ENCODE data around the gene CAMK2G.
A peak's percentile ranks its signal among the peaks of the same experiment; 100 is the strongest.
"Not testable (repeated sequence)": the region's sequence is repeated elsewhere in the genome, so short reads cannot be mapped to it uniquely, and the experiment has no call there.

Gene CAMK2G

DNA sequence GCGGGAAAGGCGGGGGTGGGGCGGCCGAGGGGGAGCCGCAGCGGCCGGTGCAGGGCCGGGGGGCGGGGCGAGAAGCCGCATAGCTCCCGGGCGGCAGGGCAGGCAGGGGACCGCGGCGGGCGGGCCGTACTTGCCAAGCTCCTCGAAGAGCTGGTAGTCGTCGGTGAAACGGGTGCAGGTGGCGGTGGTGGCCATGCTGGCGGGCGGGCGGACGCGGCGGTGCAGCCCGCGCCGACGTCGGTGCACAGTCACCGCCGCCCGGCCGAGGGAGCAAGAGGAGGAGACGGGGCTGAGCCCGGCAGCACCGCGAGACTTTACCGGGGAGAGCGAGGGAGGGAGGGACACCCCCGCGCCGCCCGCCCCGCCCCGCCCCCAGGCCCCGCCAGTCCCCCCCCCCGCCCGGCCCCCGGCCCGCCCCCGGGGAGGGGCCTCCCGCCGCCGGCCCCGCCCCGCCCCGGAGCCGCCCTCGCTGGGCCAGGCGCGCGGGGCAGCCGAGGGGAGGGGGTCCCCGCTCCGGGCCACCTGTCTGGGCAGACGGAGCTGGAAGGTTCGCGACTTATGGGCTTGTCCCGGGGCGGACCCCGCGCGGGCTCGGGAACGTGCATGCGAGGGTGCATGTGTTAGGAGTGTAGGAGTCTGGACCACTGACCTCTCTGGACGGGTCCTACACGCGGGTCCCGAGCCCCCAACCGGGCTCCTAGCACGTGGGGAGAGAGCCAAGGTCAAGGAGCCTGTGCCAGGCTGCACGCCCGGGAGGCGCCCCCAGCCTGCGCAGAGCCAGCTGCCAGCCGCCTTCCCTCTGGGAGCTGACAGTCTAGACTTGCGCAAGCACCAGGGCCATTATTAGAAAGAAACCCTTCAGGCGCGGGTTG lies at the start of gene CAMK2G:
TSS of gene CAMK2G (minus strand) at position 289 of the 872 bp plus-strand sequence. CDS start at position 195, 94 bp downstream.
- TF ChIP-seq, protein P1, sequence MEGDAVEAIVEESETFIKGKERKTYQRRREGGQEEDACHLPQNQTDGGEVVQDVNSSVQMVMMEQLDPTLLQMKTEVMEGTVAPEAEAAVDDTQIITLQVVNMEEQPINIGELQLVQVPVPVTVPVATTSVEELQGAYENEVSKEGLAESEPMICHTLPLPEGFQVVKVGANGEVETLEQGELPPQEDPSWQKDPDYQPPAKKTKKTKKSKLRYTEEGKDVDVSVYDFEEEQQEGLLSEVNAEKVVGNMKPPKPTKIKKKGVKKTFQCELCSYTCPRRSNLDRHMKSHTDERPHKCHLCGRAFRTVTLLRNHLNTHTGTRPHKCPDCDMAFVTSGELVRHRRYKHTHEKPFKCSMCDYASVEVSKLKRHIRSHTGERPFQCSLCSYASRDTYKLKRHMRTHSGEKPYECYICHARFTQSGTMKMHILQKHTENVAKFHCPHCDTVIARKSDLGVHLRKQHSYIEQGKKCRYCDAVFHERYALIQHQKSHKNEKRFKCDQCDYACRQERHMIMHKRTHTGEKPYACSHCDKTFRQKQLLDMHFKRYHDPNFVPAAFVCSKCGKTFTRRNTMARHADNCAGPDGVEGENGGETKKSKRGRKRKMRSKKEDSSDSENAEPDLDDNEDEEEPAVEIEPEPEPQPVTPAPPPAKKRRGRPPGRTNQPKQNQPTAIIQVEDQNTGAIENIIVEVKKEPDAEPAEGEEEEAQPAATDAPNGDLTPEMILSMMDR (IDR thresholded peaks at IDR 0.05; ENCODE audit: low read depth, low read length, missing control alignments), result no peak
- H3K4me3 ChIP-seq (ENCODE audit: low read depth, low read length), result peak within 1 kb of the TSS; percentile 54
- peak; percentile 65 for DNase-seq (ENCODE audit: low read depth)
- in situ Hi-C loops (cut with HindIII; ENCODE audit: low sequenced_read_pairs), result loop anchor here (25.0 kb wide), 2 partner anchors 238 to 338 kb away; no protein-coding TSS in a partner anchor

DNA sequence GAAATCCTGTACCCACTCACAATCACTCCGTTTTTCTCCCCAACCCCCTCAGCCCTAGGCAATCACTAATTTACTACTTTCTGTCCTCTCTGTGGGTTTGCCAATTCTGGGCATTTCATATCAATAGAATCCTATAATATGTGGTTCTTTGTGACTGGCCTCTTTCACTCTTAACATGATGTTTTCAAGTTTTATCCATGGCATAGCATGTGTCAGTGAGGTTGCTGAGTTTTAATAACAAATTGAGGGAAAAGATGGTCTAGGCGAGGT lies 48.4 kb upstream of the CAMK2G start:
- DNase-seq (ENCODE audit: low read depth), result no peak
- TF ChIP-seq, protein P1 (IDR thresholded peaks at IDR 0.05; ENCODE audit: low read depth, low read length, missing control alignments), result no peak
- in situ Hi-C loops (cut with HindIII; ENCODE audit: low sequenced_read_pairs), result no loop called here
- no peak overlapping the region for H3K4me3 ChIP-seq (ENCODE audit: low read depth, low read length)

DNA sequence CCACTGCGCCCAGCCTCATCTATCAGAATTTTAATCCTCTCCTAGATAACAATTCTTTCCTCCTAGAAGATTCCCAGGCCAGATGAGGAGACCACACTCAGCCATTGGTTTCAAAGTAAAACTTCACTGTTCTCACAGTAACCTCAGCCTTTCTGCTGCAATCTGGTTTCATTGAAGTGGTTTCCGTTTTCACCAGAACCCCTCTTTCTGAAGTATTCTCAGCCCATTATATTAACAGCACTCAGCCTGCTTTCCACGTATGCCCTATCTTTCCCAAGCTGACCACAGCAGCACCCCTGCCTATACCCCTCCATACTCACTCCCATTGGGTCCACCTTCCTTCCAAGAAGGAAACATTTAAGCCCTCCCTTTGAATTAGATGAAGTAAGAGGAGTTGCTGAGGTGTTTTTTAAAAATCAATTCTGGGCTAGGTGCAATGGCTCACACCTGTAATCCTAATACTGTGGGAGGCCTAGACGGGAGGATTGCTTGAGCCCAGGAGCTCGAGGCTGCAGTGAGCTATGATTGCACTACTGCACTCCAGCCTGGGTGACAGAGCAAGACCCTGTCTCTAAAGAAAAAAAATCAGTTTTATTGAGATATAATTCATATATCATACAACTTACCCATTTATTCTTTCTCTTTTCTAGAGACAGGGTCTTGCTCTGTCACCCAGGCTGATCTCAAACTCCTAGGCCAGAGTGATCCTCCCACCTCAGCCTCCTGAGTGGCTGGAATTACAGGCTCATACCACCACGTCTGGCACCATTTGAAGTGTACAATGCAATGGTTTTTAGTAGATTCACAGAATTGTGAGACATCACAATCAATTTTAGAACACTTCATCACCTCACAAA lies 47.9 kb upstream of the CAMK2G start:
- H3K4me3 ChIP-seq (ENCODE audit: low read depth, low read length), result no peak overlapping the region
- no peak for DNase-seq (ENCODE audit: low read depth)
- TF ChIP-seq, protein P1 (IDR thresholded peaks at IDR 0.05; ENCODE audit: low read depth, low read length, missing control alignments), result no peak
- in situ Hi-C loops (cut with HindIII; ENCODE audit: low sequenced_read_pairs), result no loop called here

DNA sequence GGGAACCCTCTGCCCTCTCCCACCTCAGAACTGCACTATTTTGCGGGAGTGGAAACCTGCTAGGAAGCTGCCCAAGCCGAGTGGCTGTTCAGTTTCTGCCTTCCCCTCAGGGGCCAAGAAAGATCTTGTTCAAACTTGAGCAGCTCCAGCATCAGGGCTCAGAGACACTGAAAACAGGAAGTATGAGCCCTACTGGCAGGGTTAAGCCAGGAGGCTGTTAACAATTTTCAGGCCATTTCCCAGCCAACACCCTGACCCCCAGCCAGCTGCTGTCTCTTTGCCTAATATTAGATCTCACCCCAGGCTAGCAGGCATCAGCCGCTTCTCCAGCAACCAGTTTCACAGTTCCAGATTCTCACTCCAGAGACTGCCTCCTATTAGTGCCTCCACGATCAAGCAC lies 45.7 kb upstream of the CAMK2G start:
- H3K4me3 ChIP-seq (ENCODE audit: low read depth, low read length), result no peak overlapping the region
- DNase-seq (ENCODE audit: low read depth), result no peak
- TF ChIP-seq, protein P1 (IDR thresholded peaks at IDR 0.05; ENCODE audit: low read depth, low read length, missing control alignments), result no peak
- in situ Hi-C loops (cut with HindIII; ENCODE audit: low sequenced_read_pairs), result no loop called here

DNA sequence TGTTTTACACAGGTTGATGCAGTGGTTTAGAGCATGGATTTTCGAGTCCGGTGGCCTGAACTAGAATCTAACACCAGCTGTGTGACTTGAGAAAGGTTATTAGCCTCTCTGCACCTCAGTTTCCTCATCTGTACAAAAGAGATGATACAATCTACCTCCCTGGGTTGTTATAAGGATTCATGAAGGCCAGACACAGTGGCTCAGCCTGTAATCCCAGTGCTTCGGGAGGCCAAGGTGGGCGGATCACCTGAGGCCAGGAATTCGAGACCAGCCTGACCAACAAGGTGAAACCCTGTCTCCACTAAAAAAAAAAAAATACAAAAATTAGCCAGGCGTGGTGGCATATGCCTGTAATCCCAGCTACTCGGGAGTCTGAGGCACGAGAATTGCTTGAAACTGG lies 45.1 kb upstream of the CAMK2G start:
- DNase-seq (ENCODE audit: low read depth); H3K4me3 ChIP-seq (ENCODE audit: low read depth, low read length); in situ Hi-C loops (cut with HindIII; ENCODE audit: low sequenced_read_pairs): not testable (repeated sequence)

DNA sequence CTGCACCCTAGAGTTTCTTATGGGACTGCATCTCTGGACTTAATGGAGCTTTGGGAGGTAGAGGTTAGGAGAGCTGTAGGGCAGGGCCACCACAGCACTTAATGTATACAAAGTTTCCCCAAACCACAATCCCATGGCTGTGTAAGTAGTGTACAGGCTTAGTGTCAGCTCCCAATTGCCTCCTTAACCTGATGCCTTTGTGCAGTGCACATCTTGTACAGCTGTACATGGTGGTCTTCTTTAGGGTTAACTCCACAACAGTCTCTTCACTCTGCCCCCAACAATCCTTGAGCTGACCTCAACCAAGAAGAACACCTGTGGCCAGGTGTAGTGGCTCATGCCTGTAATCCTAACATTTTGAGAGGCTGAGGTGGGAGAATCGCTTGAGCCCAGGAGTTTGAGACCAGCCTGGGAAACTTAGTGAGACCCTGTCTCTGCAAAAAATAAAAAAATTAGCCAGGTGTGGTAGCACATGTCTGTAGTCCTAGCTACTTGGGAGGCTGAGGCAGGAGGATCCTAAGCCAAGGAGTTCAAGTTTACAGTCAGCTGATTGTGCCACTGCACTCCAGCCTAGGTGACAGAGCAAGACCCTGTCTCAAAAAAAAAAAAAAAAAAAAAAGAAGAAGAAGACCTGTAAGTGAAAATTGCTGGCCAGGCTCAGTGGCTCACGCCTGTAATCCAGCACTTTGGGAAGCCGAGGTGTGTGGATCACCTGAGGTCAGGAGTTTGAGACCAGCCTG lies 43.4 kb upstream of the CAMK2G start:
- H3K4me3 ChIP-seq (ENCODE audit: low read depth, low read length), result no peak overlapping the region
- TF ChIP-seq, protein P1 (IDR thresholded peaks at IDR 0.05; ENCODE audit: low read depth, low read length, missing control alignments), result no peak
- in situ Hi-C loops (cut with HindIII; ENCODE audit: low sequenced_read_pairs), result no loop called here
- no peak for DNase-seq (ENCODE audit: low read depth)
